Measurements from ENCODE around the gene TTC39B. TPM values are rescaled to one million over a fixed set of nuclear protein-coding genes. Genes with fewer than 3 reads are reported as not detected.

The TTC39B gene
- total and polyA plus RNA-seq, 2 of the 8 experiments (the other 6 are each of a cell fraction or from before 2014, with no cell fraction given) = 1.6 to 10.9 TPM

DNA sequence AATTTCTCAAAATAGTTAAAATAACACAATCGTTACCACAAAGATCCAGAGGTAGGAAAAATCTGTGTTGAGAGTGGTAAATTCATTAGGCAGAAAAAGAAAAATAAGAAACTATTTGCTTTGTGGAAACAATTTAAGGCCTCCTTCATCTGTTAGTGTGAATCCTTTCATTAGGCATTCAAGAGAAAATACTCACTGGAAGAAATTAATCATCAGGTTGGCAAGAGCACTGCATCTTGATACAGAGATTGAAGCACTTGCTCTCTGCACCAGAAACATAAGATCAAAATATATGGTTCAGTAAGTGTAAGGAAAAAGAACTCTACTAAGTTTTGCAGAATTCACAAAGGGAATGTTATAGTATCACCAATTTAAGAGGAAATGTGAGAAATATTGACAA lies 44.4 kb downstream of the TTC39B start (continued):
- no peak for TF ChIP-seq CBX5 (IDR thresholded peaks at IDR 0.05; ENCODE audit: low read depth, low read length)

Data from H1 (cell line).